ENCODE data around the gene AXIN2.

DNA sequence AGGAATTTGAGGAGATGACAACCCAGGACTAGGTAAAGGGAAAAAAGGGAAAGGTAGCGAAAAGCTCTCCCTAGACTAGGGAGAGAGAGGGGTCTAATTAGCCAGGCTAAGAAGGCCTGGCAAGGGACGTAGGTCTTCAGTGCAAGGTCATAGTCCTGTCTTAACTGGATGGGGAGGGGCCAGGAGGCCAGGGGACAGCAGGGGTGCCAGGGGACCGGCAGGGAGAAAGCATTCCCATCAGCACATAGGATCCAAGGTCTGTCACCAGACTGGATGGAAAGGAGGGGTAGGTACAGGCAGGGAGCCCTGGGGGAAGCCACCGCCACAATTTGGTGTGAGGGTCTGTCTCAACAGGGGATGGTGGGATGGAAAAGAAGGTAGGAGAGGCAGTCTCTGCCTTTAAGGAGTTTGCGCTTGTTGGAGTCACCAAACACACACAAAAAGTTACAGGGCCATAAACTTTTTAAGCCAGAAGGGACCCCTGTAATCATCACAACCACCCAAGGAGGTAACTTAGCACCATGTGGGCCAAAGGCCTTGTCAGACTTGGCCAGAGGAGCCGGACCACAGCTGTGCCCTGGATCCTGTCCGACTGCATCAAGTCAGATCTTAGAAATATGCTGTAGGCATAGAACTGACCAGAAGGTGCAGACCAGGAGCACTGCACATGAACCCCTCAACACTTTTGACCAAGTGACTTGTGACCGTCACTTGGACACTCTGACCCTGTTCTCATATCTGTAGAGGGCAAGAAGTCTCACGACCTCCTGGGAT is 10.0 kb downstream of the AXIN2 start:
- TF ChIP-seq, protein P1, sequence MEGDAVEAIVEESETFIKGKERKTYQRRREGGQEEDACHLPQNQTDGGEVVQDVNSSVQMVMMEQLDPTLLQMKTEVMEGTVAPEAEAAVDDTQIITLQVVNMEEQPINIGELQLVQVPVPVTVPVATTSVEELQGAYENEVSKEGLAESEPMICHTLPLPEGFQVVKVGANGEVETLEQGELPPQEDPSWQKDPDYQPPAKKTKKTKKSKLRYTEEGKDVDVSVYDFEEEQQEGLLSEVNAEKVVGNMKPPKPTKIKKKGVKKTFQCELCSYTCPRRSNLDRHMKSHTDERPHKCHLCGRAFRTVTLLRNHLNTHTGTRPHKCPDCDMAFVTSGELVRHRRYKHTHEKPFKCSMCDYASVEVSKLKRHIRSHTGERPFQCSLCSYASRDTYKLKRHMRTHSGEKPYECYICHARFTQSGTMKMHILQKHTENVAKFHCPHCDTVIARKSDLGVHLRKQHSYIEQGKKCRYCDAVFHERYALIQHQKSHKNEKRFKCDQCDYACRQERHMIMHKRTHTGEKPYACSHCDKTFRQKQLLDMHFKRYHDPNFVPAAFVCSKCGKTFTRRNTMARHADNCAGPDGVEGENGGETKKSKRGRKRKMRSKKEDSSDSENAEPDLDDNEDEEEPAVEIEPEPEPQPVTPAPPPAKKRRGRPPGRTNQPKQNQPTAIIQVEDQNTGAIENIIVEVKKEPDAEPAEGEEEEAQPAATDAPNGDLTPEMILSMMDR (IDR thresholded peaks at IDR 0.05): no peak
- TF ChIP-seq POLR2A (IDR thresholded peaks at IDR 0.05): no peak
- no peak for TF ChIP-seq POLR2AphosphoS5 (IDR thresholded peaks at IDR 0.05)
- no peak for TF ChIP-seq EP300 (IDR thresholded peaks at IDR 0.05; ENCODE audit: low read depth)
